Astrocyte of the spinal cord (primary cell): ENCODE data around the gene RASEF.

Experiments used
- DNase-seq: peaks from one replicate; pipeline ENCODE4 v3.0.0; 2011; ENCODE audit warnings: low read depth, low spot score
- H3K4me3 ChIP-seq: 2 replicates; pipeline ENCODE4 v1.5.1; 2011; ENCODE audit warnings: low read depth, mild to moderate bottlenecking, low read length, moderate library complexity
- CTCF ChIP-seq: IDR thresholded peaks from 2 replicates; pipeline ENCODE4 v1.5.1; 2012; ENCODE audit warnings: low read depth, mild to moderate bottlenecking, low read length, inconsistent platforms
- in situ Hi-C: cut with HindIII; loops from 2 replicates; pipeline ENCODE4 v1.10.0; 2017; ENCODE audit warnings: low sequenced_read_pairs

RASEF gene

GRCh38 chr9:83069651-83070050 is 6.7 kb upstream of the RASEF start:
- in situ Hi-C loops = no loop called here
- no peak overlapping the region for H3K4me3 ChIP-seq
- no peak for TF ChIP-seq CTCF
- DNase-seq = no peak

GRCh38 chr9:83068414-83068813 is 5.5 kb upstream of the RASEF start:
- in situ Hi-C loops = no loop called here
- no peak for DNase-seq
- no peak for TF ChIP-seq CTCF
- no peak overlapping the region for H3K4me3 ChIP-seq

- in situ Hi-C loops = no loop called here
- H3K4me3 ChIP-seq = no peak overlapping the region
- no peak for TF ChIP-seq CTCF
- no peak for DNase-seq
Observed at GRCh38 chr9:83067579-83067978, 4.6 kb upstream of the RASEF start.

GRCh38 chr9:83066771-83067170 is 3.8 kb upstream of the RASEF start:
- in situ Hi-C loops = no loop called here
- peak; percentile 92 for DNase-seq
- no peak overlapping the region for H3K4me3 ChIP-seq
- no peak for TF ChIP-seq CTCF

- in situ Hi-C loops = no loop called here
- H3K4me3 ChIP-seq = no peak overlapping the region
- TF ChIP-seq CTCF = no peak
- DNase-seq = no peak
Observed at GRCh38 chr9:83065233-83065632, 2.3 kb upstream of the RASEF start.

- peak overlapping the region; percentile 40 for H3K4me3 ChIP-seq
- TF ChIP-seq CTCF = no peak
- in situ Hi-C loops = no loop called here
- peak; percentile 45 for DNase-seq
Observed at GRCh38 chr9:83061990-83062650, 822 bp downstream of the RASEF start.

GRCh38 chr9:83061036-83061435 is 1.9 kb downstream of the RASEF start:
- no peak overlapping the region for H3K4me3 ChIP-seq
- no peak for TF ChIP-seq CTCF
- peak; percentile 15 for DNase-seq
- in situ Hi-C loops = no loop called here
